Activated T-helper 1 cell treated with Interleukin-2 at 50 U/mL for 16 hours (primary cell): Measurements from ENCODE around the gene CDIP1.
A peak's percentile ranks its signal among the peaks of the same experiment; 100 is the strongest.

ENCODE experiments used
- DNase-seq: peaks from one replicate; pipeline ENCODE4 v3.0.0-alpha.2; 2020; ENCODE audit warnings: low read depth

The CDIP1 gene

GRCh38 chr16:4488499-4488967 is 50.0 kb downstream of the CDIP1 start:
- DNase-seq, result no peak

- no peak for DNase-seq
Measured at GRCh38 chr16:4487955-4488498, 50.5 kb downstream of the CDIP1 start.

DNA sequence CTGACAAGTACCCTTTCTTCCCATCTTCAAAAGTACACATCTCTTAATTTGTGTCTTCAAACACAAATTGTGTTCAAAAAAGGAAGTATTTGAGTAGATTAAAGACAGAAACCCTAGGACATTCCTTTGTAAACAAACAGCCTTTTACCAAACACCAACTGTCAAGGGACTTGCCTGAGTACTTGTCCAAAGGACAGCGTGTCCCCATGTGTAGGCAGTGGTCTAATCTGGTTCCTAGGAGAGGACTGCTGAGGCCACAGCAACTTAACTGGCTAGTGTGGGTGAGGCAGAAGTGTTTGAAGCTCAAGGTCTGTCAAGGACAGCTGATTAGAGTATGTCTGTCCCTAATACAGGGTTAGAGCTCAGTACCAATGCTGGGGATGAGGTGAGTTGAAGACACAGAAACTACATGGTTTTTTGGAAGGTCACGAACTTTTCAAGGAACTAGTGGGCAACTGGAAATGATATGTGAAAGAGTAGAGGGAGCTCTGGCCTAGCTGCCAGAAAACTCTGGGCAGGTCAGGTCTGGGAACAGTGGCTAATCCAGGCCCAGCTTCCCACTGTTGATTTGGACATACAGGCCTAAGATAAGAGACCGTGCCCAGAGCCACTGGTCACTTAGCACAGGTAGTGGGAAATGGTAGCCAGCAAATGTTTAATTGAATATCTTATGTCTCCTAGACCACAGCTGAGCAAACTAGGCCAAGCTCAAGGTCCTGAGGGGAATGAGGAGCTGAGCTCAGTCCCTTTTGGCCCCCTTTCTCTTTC is 52.3 kb downstream of the CDIP1 start:
- DNase-seq, result no peak

- no peak for DNase-seq
Measured at GRCh38 chr16:4481963-4482362, 56.6 kb downstream of the CDIP1 start.

DNA sequence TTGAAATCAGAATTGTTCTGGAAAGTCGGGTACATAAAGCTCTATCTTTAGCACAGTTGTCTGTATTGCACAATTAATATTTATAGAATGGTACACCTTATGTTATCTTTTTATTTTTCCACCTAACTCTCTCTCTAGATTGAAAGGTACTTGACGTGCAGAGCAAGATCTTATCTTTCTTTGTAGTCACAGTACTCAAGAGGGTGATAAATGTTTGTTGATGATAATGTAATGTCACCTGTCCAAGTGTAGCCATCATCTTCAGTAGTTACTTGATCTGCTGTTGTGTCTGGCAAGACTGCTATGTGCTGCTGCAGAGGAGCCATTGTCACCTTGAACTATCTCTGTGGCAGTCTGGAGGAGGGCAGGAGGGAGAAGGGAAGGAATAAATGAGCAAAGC is 57.0 kb downstream of the CDIP1 start:
- no peak for DNase-seq

- no peak for DNase-seq
Measured at GRCh38 chr16:4477966-4478365, 60.6 kb downstream of the CDIP1 start.

DNA sequence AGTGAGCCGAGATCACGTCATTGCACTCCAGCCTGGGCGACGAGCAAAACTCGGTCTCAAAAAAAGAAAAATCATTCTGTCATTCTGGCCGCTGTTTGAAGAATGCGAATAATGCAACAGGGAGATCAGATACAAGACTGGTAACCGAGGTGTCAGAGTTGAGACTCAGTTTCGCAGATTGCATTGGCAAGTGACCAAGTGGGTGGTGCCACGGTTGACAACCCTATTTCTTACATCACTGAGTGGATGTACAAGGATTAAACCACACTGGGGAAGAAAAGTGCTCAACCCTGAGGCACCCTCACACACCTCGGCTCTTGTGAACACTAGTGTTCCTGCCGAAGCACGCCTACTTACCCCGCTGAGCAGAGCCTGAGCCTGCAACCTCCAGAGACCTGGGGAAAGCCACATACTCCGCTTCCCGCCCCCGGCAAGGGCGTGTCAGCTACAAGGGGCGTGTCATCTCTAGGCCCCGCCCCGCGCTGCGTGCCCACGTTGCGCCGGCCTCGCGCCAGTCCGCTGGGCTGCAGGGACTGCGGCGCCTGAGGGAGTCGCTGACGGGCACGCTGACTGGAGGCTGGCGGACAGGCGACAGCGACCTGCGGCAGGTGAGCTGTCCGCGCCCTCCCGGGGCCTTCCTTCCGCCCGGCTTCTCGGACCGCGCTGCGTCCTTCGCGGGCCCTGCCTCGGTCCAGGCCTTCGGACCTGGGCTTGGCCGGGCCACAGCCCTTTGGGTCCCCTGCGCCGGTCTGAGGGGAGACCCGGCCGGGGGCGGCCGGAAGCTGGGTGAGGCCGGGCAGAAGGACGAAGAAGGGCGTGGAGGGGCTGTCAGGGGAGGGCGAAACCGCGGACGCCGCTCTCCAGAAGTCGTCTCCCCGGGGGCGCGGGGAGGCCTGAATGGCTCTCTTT is 62.4 kb downstream of the CDIP1 start, which contains the start of gene HMOX2:
Gene HMOX2 (plus strand): TSS at position 519 of the 909 bp plus-strand sequence. CDS start 29,127 bp downstream, outside the sequence.
- peak; percentile 91 for DNase-seq

DNA sequence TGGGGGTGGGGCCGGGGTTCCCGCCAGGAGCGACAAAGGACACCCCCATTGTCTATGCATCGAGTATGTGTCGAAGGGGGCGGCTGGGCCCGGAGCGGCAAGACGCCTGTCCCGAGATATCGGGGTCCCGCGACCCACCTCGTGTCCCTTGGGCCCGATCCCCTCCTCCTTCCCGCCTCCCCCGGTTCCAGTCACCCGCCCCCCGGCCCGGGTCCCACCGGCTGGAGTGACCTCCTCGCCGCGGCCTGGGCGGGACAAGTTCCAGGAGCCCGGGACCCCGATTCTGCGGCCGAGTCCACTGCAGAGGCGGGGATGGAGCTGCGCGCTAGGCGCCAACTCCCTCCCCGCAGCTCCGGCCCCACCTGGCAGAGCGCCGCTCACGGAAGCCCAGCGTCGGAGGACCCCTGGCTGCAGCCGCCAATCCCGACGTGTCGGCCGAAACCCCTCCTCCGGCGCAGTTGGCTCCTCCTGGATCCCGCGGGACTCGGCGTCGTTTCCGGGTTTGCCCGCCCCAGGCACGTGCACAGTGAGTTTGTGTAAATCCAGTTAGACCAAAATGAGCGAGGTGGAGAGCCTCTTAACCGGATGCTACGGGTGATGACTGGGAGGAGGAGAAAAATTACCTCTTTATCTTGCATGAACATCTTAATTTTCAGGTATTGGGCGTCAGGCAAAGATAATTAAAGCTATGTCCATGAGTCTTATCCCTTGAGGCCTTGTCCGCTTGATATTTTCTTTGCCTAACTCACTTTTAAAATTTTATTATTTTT is 64.2 kb downstream of the CDIP1 start, which contains the start of gene NMRAL1:
Gene NMRAL1 (minus strand): TSS at position 434 of the 770 bp plus-strand sequence. CDS start 493 bp downstream, outside the sequence.
- DNase-seq, result peak; percentile 80

DNA sequence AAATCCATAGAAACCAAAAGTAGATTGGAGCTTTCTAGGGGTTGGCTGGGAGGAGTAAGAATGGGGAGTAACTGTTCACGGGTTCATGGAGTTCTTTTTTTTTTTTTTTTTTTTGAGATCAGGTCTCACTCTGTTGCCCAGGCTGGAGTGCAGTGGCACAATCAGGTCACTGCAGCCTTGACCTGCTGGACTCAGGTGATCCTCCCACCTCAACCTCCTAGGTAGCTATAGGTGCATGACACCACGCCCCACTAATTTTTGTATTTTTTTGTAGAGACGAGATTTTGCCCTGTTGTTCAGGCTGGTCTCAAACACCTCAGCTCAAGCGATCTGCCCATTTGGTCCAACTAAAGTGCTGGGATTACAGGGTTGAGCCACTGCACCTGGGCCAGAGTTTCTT is 65.7 kb downstream of the CDIP1 start:
- DNase-seq, result no peak

GRCh38 chr16:4471869-4472268 is 66.7 kb downstream of the CDIP1 start:
- no peak for DNase-seq

DNA sequence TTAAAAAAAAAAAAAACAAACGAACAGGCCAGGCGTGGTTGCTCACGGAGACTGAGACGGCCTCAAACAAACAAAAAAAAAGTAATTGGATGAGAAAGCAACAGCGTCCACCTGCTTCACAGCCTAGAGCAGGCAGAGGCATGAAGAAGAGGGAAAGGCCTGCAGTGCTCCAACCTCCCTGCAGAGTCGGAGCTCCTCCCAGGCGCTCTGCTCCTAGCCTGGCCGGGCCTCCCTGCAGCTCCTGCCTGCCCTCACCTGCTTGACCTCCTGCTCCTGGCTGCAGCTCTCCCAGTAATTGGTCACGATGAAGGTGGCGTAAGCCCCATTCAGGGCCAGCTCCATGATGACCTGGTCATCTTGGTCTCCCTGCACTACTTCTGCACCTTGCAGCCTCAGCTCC is 69.6 kb downstream of the CDIP1 start:
- no peak for DNase-seq

- no peak for DNase-seq
Measured at GRCh38 chr16:4467916-4468315, 70.7 kb downstream of the CDIP1 start.

DNA sequence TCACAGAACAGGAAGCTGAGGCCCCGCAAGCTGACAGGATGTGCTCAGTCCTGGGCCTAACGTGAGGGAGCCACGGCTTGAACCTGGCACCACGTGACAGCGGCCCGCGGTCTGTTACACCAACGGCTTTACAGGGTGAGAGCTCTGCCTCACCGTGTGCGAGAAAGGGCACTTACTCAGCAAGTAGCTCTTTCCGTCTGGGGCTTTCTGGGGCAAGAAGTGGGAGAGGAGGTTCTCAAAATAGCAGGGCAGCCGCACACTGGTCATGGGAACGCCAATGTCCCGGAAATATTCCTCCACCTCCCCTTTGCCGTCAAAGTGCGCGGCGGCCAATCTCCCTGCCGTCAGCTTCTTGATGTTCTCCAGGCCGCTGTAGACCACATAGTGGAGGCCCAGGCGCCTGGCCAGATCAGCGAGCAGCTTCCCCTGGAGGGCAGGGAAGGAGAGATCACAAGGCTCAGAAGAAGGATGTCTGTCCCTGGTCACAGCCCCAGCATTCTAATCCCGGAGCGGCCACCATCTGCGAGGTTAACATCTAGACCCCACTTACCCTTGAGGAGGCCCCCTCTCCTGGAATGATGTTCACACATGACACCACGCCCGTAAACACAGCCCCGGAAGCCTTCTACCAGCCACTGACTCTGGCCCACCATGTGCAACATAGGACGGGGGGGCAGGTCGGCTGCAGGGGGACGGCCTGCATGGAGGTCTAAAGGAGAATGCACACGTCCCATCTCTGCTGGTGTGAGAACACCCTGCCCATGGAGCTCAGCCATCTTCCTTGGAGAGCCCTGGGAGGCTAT is 72.4 kb downstream of the CDIP1 start:
- peak; percentile 56 for DNase-seq

DNA sequence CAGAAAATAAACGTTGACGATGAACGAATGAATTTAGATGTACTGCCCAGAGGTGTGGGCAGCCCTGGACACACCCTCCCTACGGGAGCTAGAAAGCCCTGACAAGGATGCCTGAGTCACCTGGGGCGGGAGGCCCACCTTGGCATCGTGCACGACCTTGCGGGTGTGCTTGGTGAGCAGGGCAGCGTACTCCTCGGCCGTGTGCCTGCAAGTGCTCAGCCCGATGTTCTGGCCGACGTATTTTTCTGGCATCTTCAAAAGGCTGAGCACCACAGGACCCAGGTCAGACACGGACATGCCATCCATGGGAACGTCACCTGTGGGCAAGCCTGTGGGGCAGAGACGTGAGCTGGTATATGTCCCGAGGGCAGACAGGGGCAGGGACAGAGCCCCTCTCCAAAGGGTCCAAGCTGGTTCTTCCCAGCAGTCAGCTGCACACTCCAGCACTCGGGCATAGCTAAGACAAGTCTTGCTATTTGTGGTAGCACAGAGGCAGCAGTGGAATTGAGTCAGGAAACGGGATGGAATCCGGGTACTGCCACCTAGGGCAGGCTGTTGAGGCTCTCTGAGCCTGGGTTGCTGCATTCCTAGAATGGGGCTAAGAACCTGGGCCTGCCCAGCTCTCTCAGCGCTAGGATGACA is 74.9 kb downstream of the CDIP1 start:
- no peak for DNase-seq

DNA sequence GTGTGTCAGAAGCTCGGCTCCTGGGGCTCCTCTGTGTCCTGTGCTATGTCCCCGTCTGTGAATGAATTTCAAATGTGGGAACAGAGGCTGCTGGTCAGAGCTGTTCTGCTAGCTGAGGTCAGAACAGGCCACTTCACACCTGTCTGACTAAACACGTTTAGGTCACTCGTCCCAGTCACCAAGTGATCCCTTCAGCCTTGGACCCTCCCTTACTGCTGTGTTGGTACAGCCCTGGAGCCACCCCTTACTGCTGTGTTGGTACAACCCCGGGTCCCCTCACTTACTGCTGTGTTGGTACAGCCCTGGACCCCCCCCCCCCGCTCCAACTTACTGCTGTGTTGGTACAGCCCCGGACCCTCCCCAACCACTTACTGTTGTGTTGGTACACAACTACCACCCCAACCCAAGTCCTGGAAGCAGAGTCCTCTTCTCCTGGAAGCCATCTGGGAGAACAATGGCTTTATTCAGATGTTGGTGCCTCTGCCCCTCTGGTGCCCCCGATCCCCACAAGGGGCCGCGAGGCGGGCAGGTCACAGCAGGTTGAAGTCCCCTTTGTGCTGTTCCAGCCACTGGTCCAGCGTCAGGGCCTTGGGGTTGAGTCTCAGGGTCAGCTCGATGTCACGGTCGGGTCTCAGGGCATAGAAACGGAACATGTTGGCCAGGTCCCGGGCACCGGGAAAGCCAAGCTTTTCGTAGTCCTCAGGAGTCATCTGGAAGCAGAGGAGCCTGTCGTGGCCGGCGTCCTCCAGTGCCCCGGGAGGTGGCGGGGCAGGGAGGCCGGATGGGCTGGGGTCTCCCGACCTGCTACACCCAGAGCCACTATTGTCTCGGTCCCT is 77.1 kb downstream of the CDIP1 start:
- no peak for DNase-seq

DNA sequence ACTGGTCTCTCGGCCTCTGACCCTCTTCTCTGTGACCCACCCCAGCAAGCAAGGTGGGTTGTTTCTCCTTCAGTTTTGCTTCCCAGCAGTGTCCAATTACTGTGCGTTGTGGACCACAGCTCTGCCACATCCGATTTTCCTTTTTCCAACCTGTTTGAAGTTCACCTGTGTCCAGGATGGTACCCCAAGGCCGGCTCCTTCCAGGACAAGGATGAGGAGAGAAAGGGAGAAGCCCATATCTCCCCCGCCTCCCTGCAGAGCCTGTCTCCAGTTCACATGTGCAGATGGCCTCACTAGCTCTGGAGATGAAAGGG is 77.7 kb downstream of the CDIP1 start:
- DNase-seq, result no peak
